SIG-M5 treated with dmso at 0.1 percent for 504 hours (cell line): ENCODE data around the gene COL13A1.

ENCODE experiments used
- DNase-seq: peaks from one replicate; lab custom pipeline; 2025; ENCODE audit not compliant: unreplicated experiment; lab: John Stamatoyannopoulos, UW

COL13A1 gene

GRCh38 chr10:69961881-69962745, 160.4 kb downstream of the COL13A1 start:
- no peak for DNase-seq

- DNase-seq, result no peak
These were observed 161.0 kb downstream of the COL13A1 start for GRCh38 chr10:69962746-69963135.

GRCh38 chr10:69963178-69963834, 161.6 kb downstream of the COL13A1 start:
- no peak for DNase-seq

GRCh38 chr10:69963835-69964710, 162.4 kb downstream of the COL13A1 start:
- no peak for DNase-seq

- DNase-seq, result no peak
These were observed 163.4 kb downstream of the COL13A1 start for GRCh38 chr10:69965086-69965485.

GRCh38 chr10:69965919-69966662, 164.4 kb downstream of the COL13A1 start:
- no peak for DNase-seq

GRCh38 chr10:69968830-69969229, 167.1 kb downstream of the COL13A1 start:
- DNase-seq, result peak; percentile 15

GRCh38 chr10:69969977-69970376, 168.3 kb downstream of the COL13A1 start:
- no peak for DNase-seq

- DNase-seq, result no peak
These were observed 171.3 kb downstream of the COL13A1 start for GRCh38 chr10:69972981-69973397.

- DNase-seq, result no peak
These were observed 172.0 kb downstream of the COL13A1 start for GRCh38 chr10:69973678-69974077.

GRCh38 chr10:69974551-69975155, 172.9 kb downstream of the COL13A1 start:
- DNase-seq, result no peak

- no peak for DNase-seq
These were observed 175.3 kb downstream of the COL13A1 start for GRCh38 chr10:69976795-69977546.

GRCh38 chr10:69979174-69979573, 177.5 kb downstream of the COL13A1 start:
- DNase-seq, result no peak

GRCh38 chr10:69980672-69981071, 179.0 kb downstream of the COL13A1 start:
- no peak for DNase-seq

GRCh38 chr10:69988094-69988493, 186.4 kb downstream of the COL13A1 start:
- DNase-seq, result no peak

GRCh38 chr10:69991151-69991550, 189.4 kb downstream of the COL13A1 start:
- DNase-seq, result no peak

GRCh38 chr10:69994262-69994661, 192.6 kb downstream of the COL13A1 start:
- peak; percentile 43 for DNase-seq

- DNase-seq, result no peak
These were observed 194.9 kb downstream of the COL13A1 start for GRCh38 chr10:69996611-69997010.

- no peak for DNase-seq
These were observed 198.6 kb downstream of the COL13A1 start for GRCh38 chr10:70000262-70000661.
